Stimulated activated CD8-positive, alpha-beta memory T cell treated with anti-CD3 and anti-CD28 coated beads, Interleukin-15, amount 100 ng/mL, for 24 hours (primary cell): Measurements from ENCODE around the gene PPIL4.
"Not testable (repeated sequence)": the region's sequence is repeated elsewhere in the genome, so short reads cannot be mapped to it uniquely, and the experiment has no call there.

Source experiments
- DNase-seq: peaks from one replicate; pipeline ENCODE4 v3.0.0-alpha.2; 2020; ENCODE audit warnings: low read depth

Gene PPIL4

DNA sequence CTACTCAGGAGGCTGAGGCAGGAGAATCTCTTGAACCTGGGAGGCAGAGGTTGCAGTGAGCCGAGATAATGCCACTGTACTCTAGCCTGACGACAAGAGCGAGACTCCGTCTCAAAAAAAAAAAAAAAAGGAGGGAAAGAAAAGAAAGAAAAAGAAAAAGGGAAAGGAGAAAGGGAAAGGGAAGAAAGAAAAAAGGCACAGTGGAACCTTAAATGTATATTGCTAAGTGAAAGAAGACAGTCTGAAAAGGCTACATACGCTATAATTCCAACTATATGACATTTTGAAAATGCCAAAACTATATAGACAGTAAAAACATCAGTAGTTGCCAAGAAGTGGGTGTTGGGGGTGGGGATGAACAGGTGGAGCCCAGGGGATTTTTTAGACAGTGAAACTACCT is 16.2 kb downstream of the PPIL4 start:
- DNase-seq, result no peak

DNA sequence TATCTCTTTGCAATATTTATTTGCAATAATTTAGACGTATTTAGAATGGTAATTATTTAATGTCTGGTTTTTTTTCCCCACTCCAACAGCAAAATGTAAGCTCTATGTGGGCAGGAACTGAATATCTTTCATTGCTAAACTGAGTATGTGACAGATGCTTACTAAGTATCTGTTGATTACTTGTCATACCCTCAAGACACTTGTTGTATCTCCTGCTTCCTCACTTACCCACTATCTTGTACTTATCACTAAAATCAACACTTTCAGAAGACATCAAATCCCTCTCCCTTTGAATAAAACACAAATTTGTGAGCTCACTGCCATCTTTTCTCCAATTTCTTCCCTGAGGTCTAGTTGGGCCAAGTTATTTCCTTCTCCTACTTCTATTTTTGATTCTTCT is 30.3 kb downstream of the PPIL4 start:
- DNase-seq, result no peak

DNA sequence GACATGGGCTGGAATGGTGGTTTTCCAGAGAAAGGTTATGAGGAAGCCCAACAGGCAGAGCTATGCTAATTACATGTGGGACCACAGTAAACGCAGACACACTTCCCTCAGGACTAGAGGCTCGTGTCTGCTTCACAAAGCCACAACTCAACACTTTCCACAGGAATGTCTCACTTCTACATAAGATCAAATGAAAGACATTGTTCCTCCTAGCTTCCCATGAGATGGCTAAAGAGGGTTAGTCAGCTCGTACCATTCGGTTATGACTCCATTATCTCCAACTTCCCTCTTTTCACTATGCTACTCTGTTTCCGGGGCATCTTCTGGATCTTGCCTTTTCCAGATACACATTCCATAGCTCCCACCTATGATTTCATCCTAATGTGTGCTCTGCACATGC is 31.9 kb downstream of the PPIL4 start:
- no peak for DNase-seq

DNA sequence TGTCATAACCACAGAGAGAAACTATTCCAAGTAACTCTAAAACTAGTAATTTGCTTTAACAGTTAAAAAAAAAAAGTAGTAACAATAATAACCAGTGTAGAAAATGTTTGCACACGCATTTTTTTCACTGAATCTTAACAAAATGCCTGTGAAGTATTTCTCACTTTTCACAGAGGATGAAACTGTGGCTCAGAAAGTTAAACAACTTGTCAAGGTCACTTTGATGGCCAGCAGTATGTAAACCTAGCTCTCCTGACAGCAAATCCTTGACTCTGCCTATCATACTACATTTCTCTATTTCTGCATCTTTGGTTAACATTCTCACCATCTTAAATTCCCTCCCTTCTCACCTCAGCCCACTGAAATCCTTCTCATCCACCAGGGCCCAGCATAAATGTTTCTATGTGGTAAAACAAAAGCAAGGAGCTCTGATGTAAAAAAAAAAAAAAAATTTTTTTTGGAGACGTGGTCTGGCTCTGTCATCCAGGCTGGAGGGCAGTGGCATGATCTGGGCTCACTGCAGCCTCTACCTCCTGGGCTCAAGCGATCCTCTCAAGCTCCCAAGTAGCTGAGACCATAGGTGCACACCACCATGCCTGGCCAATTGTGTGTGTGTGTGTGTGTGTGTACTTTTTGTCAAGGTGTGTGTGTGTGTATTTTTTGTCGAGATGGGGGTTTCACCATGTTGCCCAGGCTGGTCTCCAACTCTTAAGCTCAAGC is 34.9 kb downstream of the PPIL4 start:
- DNase-seq, result no peak

DNA sequence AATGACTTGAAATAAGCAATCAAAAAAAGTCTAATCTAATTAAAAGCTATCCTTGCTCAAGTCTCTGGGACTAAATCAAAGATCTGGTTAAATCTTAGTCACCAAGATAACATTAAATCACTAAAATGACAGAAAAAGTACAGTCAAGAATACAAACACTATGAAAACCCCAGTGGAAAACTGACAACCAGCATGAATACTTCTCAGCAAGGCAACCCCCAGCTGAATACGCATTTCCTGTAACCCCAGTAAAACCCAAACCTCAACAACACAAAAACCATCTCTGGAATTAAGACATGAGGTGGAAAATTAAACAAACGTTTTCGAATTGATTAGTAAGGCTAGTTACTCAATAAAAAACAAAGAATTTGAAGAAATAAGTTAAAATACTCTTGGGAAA is 37.4 kb downstream of the PPIL4 start:
- no peak for DNase-seq

DNA sequence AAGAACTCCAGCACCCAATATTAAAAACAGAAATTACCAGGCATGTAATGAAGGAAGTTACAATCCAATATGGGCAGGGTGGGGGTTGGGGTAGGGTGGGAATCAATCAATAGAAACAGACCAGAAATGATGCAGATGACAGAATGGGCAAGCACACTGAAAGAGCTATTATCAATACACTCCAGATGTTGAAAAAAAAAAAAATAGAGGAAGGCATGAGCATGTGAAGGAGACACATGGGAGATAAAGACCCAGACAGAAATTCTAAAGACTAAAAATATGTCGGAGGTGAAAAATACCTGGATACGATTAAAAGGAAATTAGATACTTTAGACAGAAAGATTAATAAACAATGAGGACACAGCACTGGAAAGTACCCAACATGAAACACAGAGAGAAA is 42.0 kb downstream of the PPIL4 start:
- no peak for DNase-seq

DNA sequence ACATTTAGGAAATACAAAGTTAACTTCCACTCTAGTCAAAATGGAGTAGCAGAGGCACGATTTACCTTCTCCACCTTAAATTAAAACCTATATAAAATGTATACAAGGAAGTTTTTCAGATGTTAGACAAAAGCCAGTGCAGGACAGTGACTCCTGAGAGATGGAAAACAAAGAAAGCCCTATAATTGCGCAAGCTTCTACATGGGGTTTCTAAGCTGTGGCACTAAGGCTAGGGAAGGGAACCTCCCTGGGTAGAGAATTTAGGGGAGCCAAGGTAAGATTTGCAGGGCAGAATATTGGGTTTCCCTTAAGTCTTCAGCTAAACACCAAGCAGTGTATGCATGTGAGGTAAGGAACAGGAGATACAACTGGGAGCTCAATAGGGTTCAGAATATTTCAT is 42.6 kb downstream of the PPIL4 start:
- DNase-seq, result no peak

DNA sequence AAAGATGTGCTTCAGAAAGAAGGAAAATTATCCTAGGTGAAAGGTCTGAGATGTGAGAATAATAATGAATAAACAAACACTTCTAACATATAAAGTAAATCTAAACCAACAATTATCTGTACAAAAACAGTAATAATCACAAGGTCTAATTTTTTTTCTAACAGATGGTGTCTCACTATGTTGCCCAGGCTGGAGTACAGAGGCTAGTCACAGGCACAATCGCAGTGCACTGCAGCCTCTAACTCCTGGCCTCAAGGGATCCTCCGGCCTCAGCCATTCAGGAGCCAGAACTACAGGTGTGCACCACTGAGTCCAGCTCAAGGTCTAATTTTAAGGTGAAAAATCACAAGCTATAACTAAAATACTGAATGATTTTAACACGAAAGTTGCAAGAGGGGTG is 44.1 kb downstream of the PPIL4 start:
- DNase-seq, result no peak

DNA sequence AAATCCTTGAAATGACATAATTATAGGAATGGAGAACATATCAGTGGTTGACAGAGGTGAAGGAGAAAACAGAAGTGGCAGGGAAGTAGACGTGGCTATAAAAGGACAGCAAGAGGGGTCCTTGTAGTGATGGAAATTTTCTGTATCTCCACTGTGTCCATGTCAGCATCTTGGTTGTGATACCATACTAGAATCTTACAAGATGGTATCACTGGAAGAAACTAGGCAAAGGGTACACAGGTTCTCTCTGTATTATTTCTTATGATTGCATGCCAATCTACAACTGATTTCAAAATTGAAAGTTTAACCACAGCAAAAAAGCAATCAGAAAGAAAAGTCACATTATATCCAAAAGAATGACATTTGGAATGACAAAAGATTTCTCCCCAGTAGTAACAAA is 44.6 kb downstream of the PPIL4 start:
- no peak for DNase-seq

DNA sequence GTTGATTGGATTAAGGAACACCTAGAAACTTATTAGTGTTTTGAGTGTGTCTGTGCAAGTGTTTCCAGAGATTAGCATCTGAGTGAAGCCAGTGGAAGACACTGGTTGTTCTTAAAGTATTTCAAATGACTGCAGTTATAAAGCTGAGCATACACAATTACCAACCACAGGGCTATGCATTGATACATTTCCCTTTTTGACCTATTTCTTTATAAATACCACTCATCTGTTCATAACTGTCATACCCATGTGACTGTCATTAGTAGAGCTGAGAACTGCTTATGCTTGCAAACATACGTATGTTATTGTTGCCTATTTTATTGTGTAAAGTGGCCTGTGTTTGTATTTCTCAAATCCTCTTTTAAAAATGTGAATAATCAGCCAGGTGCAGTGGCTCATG is 45.7 kb downstream of the PPIL4 start:
- no peak for DNase-seq

DNA sequence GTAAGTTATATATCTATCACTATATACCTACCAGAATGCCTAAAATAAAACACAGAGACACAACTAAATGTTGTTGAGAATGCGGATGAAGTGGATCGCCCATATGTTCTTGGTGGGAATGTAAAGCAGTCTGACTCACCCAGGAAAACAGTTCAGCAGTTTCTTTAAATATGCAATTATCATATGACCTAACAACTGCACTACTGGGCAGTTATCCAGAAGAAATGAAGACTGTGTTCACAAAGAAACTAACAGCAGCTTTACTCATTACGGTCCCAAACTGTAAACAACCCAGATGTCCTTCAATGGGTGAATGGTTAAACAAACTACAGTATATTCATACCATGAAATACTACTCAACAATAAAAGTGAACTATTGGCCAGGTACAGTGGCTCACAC is 46.8 kb downstream of the PPIL4 start:
- DNase-seq, result no peak

DNA sequence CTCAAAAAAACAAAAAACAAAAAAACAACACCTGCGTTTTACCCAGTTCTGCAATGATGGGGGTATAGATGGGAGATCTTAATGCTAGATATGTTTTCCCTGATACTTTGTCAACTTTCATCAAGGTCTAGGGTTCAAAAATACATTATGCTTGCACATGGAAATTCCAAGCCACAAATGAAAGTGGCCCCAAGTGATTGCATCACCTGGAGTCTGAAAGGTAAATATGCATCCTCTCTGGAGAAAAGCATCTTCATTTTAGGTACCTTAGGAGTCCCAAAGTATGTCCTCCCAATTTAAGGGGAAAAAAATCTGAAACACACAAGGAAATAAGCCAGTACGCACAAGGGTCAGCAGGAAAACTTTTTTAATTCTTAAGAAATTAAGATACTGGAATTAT is 48.5 kb downstream of the PPIL4 start:
- DNase-seq, result no peak

DNA sequence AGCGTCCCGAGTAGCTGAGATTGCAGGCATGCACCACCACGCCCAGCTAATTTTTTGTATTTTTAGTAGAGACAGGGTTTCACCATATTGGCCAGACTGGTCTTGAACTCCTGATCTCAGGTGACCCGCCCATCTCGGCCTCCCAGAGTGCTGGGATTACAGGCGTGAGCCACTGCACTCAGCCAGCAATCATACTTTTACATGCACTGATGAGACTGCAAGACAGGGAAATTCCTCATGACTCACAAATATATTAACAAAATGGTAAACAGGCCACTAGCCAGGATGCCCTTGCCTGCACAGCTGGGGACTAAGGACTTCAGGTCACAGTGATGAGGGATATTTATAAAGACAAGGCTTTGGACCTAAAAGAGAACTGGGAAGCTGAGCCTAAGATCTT is 49.2 kb downstream of the PPIL4 start:
- not testable (repeated sequence) for DNase-seq

DNA sequence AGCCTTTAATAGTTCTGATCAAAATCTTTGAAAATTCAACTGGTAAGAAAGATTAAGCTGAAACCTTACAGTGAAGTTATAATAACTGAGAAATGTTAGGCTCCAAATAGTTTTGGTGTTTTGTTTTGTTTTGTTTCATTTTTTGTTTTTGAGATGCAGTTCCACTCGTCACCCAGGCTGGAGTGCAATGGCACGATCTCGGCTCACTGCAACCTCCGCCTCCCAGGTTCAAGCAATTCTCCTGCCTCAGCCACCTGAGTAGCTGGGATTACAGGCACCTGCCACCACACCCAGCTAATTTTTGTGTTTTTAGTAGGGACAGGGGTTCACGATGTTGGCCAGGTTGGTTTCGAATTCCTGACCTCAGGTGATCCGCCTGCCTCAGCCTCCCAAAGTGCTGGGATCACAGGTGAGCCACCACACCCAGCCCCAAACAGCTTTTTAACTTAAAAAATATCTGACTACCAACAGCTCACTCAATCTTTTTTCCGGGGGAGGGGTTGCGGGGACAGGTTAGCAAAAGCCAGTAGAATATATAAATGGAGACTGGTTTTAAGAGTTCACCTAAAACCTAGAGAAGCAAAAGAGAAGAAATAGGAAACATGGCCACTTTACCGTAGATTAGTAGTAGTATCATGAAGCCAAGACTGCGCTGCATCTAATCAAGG is 50.4 kb downstream of the PPIL4 start:
- not testable (repeated sequence) for DNase-seq

DNA sequence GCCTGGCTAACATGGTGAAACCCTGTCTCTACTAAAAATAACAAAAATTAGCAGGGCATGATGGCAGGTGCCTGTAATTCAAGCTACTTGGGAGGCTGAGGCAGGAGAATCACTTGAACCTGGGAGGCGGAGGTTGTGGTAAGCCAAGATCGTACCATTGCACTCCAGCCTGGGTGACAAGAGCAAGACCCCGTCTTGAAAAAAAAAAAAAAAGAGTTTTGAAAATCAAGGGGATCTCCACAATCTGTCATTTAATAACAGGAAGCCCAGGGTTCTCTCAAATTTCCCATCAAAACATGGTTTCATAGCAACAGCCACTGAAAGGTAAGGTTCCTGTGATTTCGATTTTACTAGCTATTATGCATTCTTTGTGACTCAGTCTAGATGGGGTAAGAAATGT is 51.0 kb downstream of the PPIL4 start:
- DNase-seq, result not testable (repeated sequence)

DNA sequence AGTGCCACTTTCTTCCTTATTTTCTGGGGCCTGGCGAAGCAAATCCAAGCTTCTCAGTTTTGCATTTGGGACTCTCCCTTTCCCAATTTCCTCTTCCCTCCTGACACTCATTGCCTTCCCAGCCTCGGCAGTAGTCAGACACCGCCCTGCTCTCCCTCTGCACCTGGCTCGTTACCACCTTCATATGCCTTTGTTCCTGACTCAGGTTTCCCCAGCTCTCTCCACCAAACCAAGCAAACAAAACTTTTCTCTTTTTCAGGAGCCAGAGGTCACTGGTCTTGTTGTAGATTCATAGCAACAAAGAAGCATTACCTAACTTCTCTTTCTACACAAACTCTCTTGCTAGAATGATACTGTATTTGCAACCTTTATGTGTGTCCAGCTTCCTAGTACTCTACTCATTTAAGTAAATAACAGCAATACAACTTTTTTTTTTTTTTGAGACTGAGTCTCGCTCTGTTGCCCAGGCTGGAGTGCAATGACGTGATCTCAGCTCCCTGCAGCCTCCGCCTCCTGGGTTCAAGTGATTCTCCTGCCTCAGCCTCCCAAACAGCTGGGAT is 52.0 kb downstream of the PPIL4 start:
- no peak for DNase-seq

DNA sequence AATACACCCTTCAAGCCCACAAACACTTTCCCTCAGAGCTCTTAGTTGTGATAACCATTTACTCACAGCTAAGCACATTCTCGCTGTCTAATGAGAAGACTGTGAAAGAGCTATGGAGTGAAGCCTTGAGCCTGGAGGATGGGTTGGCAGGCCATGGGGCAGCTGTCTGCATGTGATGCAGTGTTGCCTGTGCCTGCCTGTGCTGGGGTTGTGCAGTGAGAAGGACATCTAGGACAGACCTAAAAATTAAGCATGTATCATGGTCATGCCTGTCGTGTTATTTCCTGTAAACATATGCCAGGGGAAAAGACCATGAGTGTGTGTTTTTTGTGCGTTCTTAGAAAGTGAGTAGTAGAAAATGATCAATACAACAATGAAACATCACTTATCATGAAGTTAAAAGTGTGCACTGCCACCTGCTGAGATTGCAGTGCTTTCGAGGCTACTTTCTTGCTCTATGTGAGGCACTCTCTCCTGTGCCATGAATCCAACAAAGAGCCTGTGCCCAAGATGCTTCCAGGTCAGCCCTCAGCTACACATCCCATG is 53.0 kb downstream of the PPIL4 start:
- no peak for DNase-seq

DNA sequence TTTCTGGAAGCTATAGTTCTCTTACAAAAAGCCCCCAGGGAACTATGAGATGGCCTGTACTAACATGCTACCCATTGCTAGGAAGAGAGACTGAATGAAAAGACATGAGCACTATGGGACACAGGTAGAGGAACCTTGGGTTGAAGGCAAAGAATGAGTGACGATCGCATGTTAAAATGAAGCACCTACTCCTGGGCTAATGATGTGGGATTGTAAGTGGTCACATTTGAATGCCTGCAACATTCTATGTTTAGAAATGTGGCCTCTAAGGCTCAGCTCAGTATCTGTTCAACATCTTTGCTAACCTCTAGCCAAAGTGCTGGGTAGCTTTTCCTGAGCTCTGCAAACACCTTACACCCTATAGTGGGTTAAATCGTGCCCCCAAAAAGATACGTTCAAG is 55.9 kb downstream of the PPIL4 start:
- DNase-seq, result no peak

DNA sequence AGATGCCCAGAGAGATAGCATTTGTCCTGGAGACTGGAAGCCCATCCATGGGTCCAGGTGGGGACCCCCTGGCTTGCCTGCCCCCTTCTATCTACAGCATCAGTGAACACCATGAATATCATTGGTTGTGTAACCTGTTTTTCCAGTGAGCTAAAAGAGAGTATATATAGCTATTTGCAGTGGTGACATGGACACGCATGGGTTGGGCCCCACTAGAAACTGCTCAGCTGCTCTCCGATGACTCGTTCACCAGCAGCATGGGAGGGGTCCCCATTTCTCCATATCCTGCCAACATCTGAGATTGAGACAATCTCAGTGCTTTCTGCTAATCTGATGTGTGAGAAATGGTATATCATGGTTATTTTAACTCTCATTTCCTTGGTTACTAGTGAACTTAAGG is 57.0 kb downstream of the PPIL4 start:
- DNase-seq, result no peak

DNA sequence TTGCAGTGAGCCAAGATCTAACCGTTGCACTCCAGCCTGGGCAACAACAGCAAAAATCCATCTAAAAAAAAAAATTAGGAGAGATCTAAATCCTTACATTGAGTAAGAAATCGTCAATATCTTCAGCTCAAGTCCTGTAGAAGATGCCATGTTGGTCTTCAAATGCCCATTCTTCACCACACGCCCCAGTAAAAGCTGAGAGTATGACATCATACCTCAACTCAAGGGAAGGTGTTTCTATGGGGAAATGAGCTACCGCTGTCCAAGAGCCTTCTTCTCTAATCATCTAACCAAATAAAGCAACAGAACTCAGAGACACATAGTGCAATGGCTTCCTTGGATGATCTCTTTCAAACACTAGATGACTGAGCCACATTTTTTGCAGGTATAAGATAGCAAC is 58.5 kb downstream of the PPIL4 start:
- DNase-seq, result no peak

DNA sequence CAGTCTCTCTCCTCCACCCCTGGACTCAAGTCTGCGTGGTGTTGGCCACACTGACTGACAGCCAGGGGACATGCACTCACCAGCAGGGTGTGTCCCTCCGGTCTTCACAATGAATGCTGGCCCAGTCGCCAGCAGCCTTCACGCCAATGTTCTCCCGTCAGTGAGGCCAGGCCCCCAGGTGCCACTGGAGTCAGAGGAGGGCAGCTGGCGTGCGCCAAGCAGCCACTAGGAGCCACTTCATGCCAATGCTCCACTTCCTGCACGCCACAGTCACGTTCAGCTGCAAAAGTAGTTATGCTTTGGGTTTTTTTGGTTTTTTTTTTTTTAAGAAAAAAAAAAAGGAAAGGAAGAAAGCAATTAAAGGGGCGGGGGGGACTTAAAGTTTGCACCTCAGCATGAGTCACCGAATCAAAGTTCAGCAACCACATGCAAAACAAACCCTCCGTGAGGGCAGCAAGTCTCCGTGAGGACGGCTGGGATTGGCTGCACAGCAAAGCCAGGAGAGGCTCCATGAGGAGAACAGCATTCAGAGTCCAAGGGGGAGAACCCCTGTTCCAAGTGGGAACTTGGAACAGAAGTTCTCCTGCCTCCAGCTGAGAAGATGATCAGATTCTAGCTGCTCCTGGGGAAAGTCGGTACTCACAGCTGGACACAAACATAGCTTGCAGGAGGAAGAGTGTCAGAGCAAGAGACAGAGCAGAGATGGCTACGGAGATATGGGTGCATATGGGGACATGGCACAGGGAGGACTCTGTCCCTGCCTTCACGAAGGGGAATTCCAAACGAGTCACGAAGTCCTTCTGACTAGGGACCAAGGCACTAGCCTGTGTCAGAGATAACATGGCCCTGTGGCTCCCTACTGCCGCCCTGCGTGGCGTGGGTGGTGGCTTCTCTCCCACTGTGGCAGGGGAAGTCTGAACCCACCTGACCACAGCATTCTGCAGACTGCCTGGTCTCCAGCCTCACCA is 60.8 kb downstream of the PPIL4 start, which contains the start of gene ZC3H12D:
ZC3H12D (minus strand) TSS at position 282 of the 968 bp plus-strand sequence. CDS start 10,471 bp downstream, outside the sequence.
- DNase-seq, result no peak
